ENCODE results near the gene SLX9.

GRCh38 chr21:44954281-44954771, 14.5 kb downstream of the SLX9 start:
- TF ChIP-seq FOXP2 (optimal IDR thresholded peaks at IDR 0.05; ENCODE audit: control extremely low read depth, extremely low read length, insufficient read depth), result no peak
- TF ChIP-seq POLR2AphosphoS5 (IDR thresholded peaks at IDR 0.05; ENCODE audit: borderline replicate concordance, low read depth, low read length), result no peak
- no peak for TF ChIP-seq EZH2 (IDR thresholded peaks at IDR 0.05)

Data from SK-N-MC (cell line).